CD4-positive, alpha-beta T cell treated with Interleukin-15 for 4 hours (primary cell): Measurements from ENCODE around the gene FGD1.

Experiments
- DNase-seq: peaks from one replicate; pipeline ENCODE4 v3.0.0-alpha.2; 2020; ENCODE audit warnings: low spot score

FGD1 gene

GRCh38 chrX:54397113-54397512 lies 98.9 kb downstream of the FGD1 start:
- no peak for DNase-seq
